GM12878 (cell line): ENCODE data around the gene SLC16A6.

Experiments
- BCLAF1 ChIP-seq: fragments of 450-650 bp; IDR thresholded peaks from 2 replicates; pipeline ENCODE4 v1.6.1; 2017; ENCODE audit warnings: antibody characterized with exemption, mild to moderate bottlenecking, moderate library complexity
- CBX3 ChIP-seq: fragments of 200-600 bp; sonication (generic); IDR thresholded peaks from 2 replicates; pipeline ENCODE4 v1.6.1; 2016; ENCODE audit warnings: low read depth, borderline replicate concordance
- MYC ChIP-seq: IDR thresholded peaks from 2 replicates; pipeline ENCODE4 v1.6.1; 2011; ENCODE audit warnings: mild to moderate bottlenecking, low read length, moderate library complexity, inconsistent platforms; ENCODE audit not compliant: insufficient read depth, insufficient replicate concordance, insufficient read length, severe bottlenecking
- REST ChIP-seq: IDR thresholded peaks from 2 replicates; pipeline ENCODE4 v1.6.1; 2012; ENCODE audit warnings: mild to moderate bottlenecking, low read depth, low read length
- SIN3A ChIP-seq: IDR thresholded peaks from 2 replicates; pipeline ENCODE4 v1.6.1; 2012; ENCODE audit warnings: low read depth, low read length, improper control_type of control experiment
- TAF1 ChIP-seq: IDR thresholded peaks from 2 replicates; pipeline ENCODE4 v1.6.1; 2011; ENCODE audit warnings: mild to moderate bottlenecking, low read depth, low read length, borderline replicate concordance

DNA sequence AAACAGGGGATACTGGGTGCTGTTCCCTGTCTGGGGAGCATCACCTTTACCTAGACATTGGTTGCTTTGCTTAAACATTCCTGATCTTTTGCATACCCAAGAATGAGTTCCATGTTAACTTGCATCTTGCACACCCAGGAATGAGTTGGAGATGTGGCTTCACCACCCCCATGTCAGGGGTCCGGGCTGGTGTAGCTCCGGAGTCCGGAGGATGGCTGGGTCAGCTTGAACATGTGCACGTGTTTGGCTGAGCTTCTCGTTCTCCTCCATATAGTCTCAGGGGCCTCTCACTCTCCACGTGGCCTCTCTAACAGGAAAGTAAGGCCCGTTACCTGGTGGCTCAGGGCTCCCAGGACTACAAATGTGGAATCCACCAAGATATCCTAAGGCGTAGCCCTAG is 61.3 kb downstream of the SLC16A6 start:
- TF ChIP-seq BCLAF1 (no peak), REST (no peak), MYC (no peak), CBX3 (no peak), SIN3A (no peak), TAF1 (no peak)
